Astrocyte of the cerebellum (primary cell): Measurements from ENCODE around the gene USP9Y.

Source experiments
- DNase-seq: peaks from one replicate; pipeline ENCODE4 v3.0.0-alpha.2; 2011; ENCODE audit warnings: low read depth
- H3K4me3 ChIP-seq: 2 replicates; pipeline ENCODE4 v1.5.1; 2011; ENCODE audit warnings: mild to moderate bottlenecking, low read depth, low read length, moderate library complexity
- CTCF ChIP-seq: IDR thresholded peaks from 2 replicates; pipeline ENCODE4 v1.5.1; 2012; ENCODE audit warnings: low read length, low read depth, moderate library complexity, mild to moderate bottlenecking; ENCODE audit errors: missing control alignments
- in situ Hi-C: cut with HindIII; loops from 2 replicates; pipeline ENCODE4 v1.10.0; 2017; ENCODE audit warnings: low sequenced_read_pairs

USP9Y gene

GRCh38 chrY:12896973-12897372 lies 195.9 kb downstream of the USP9Y start:
- H3K4me3 ChIP-seq, result no peak overlapping the region
- no peak for DNase-seq
- in situ Hi-C loops, result no loop called here
- TF ChIP-seq CTCF, result no peak

GRCh38 chrY:12898604-12899003 lies 197.6 kb downstream of the USP9Y start:
- in situ Hi-C loops, result no loop called here
- H3K4me3 ChIP-seq, result no peak overlapping the region
- TF ChIP-seq CTCF, result no peak
- no peak for DNase-seq

- H3K4me3 ChIP-seq, result no peak within 1 kb of the TSS
- DNase-seq, result no peak
- in situ Hi-C loops, result no loop called here
- TF ChIP-seq CTCF, result no peak
Measured at GRCh38 chrY:12904618-12905516, 203.8 kb downstream of the USP9Y start, which contains the start of gene DDX3Y. Gene DDX3Y, plus strand, starts transcription at chrY:12904868. Its CDS starts 69 bp downstream, at chrY:12904937.

GRCh38 chrY:12905517-12905872 lies 204.5 kb downstream of the USP9Y start:
- in situ Hi-C loops, result no loop called here
- TF ChIP-seq CTCF, result no peak
- no peak overlapping the region for H3K4me3 ChIP-seq
- DNase-seq, result no peak

- TF ChIP-seq CTCF, result no peak
- no peak overlapping the region for H3K4me3 ChIP-seq
- no peak for DNase-seq
- in situ Hi-C loops, result no loop called here
Measured at GRCh38 chrY:12905895-12906294, 204.9 kb downstream of the USP9Y start.
